C4-2B (cell line): ENCODE results near the gene TUBGCP2.
"Not testable (repeated sequence)": the region's sequence is repeated elsewhere in the genome, so short reads cannot be mapped to it uniquely, and the experiment has no call there.

Experiments
- H3K27ac ChIP-seq: fragments of 450-650 bp; 2 replicates; pipeline ENCODE4 v1.5.1; 2017
- CTCF ChIP-seq: fragments of 450-650 bp; conservative IDR thresholded peaks from 2 replicates; pipeline ENCODE4 v1.5.1; 2017; ENCODE audit warnings: mild to moderate bottlenecking
- ZFX ChIP-seq: fragments of 450-650 bp; IDR thresholded peaks from 2 replicates; pipeline ENCODE4 v1.6.1; 2017

The TUBGCP2 gene

GRCh38 chr10:133266056-133266795 lies 42.4 kb downstream of the TUBGCP2 start:
- peak overlapping the region; percentile 5; the same call in 1 of the 2 replicates for H3K27ac ChIP-seq
- TF ChIP-seq CTCF: no peak
- no peak for TF ChIP-seq ZFX

GRCh38 chr10:133265052-133265451 lies 43.6 kb downstream of the TUBGCP2 start:
- H3K27ac ChIP-seq: not testable (repeated sequence)

GRCh38 chr10:133264461-133264860 lies 44.2 kb downstream of the TUBGCP2 start:
- no peak for TF ChIP-seq CTCF
- TF ChIP-seq ZFX: no peak
- no peak overlapping the region for H3K27ac ChIP-seq

- TF ChIP-seq ZFX (no peak), CTCF (no peak)
- no peak overlapping the region for H3K27ac ChIP-seq
Observed at GRCh38 chr10:133263674-133264073, 45.0 kb downstream of the TUBGCP2 start.

- no peak overlapping the region for H3K27ac ChIP-seq
- TF ChIP-seq CTCF (no peak), ZFX (no peak)
Observed at GRCh38 chr10:133262696-133263095, 46.0 kb downstream of the TUBGCP2 start.

- peak overlapping the region; percentile 99 for H3K27ac ChIP-seq
- TF ChIP-seq CTCF: no peak
- TF ChIP-seq ZFX: no peak; the same call in 1 of the 2 replicates
Observed at GRCh38 chr10:133261726-133262325, 46.8 kb downstream of the TUBGCP2 start.

- TF ChIP-seq ZFX (peak; percentile 76; the same call in 1 of the 2 replicates), CTCF (no peak)
- H3K27ac ChIP-seq: peak overlapping the region; percentile 99
Observed at GRCh38 chr10:133260895-133261725, 47.6 kb downstream of the TUBGCP2 start.
